CD4-positive, alpha-beta T cell treated with Interleukin-15 for 4 hours (primary cell): ENCODE data around the gene ZBTB21.

Experiments
- DNase-seq: peaks from one replicate; pipeline ENCODE4 v3.0.0-alpha.2; 2020; ENCODE audit warnings: low spot score

The ZBTB21 gene

GRCh38 chr21:42039911-42040351 lies 29.8 kb upstream of the ZBTB21 start:
- no peak for DNase-seq

- DNase-seq, result no peak
These were observed 29.3 kb upstream of the ZBTB21 start for GRCh38 chr21:42039470-42039901.

DNA sequence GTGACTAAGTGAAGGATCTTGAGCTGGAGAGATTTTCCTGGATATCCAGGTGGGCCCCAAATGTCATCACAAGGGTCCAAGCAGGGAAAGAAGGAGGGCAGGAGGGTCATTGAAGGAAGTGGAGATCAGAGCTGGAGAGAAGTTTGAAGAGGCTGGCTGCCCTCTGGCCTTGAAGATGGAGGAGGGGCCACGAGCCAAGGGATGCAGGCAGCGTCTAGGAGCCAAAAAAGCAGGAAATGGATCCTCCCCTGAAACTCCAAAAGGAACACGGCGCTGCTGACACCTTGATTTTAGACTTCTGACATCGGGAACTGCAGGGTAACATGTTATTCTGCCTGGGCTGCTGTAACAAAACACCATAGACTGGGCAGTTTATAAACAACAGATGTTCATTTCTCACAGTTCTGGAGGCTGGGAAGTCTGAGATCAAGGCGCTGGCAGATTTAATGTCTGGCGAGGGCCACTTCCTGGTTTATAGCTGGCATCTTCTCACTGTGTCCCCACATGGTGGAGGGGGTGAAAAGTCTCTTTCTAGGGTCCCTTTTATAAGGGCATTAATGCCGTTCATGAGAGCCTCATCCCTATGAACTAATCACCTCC lies 28.8 kb upstream of the ZBTB21 start:
- DNase-seq, result no peak

- DNase-seq, result no peak
These were observed 28.2 kb upstream of the ZBTB21 start for GRCh38 chr21:42038393-42038792.

DNA sequence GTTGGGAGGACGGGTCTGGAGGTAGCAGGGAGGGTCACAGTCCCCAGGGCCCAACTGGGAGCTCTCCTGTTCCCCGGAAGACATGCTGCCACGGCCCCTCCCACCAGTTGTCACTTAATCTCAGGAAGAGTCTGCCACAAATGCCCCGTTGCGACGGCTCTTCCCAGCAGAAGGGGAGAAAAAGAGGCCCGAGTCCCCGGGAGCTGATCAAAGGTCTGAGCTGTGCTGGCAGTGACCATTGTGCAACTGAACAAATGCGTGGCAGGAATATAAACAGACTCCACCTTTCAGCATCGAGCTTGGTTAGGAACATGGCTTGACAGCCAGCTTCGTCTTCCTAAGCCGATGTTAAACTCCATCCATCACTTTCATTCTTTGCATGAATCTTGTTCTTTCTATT lies 27.8 kb upstream of the ZBTB21 start:
- no peak for DNase-seq

GRCh38 chr21:42037516-42037915 lies 27.4 kb upstream of the ZBTB21 start:
- no peak for DNase-seq

- no peak for DNase-seq
These were observed 26.2 kb upstream of the ZBTB21 start for GRCh38 chr21:42036313-42036712.

- DNase-seq, result no peak
These were observed 22.8 kb upstream of the ZBTB21 start for GRCh38 chr21:42032968-42033367.

DNA sequence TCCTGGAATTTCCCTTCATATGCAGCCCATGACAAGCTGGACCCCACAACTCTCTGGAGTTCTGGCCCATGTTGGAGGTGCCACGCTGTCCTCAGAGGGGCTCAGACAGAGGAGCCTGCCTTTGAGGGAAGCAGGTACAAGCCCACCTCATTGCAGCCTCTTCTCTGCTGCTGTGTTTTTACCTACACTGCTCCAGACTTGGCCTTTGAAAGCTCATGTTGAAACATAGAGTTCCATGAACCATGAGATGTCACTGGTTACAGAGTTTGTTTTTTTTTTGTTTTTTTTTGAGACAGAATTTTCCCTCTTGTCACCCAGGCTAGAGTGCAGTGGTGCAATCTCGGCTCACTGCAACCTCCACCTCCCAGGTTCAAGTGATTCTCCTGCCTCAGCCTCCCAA lies 22.1 kb upstream of the ZBTB21 start:
- no peak for DNase-seq

- DNase-seq, result no peak
These were observed 21.7 kb upstream of the ZBTB21 start for GRCh38 chr21:42031816-42032215.

DNA sequence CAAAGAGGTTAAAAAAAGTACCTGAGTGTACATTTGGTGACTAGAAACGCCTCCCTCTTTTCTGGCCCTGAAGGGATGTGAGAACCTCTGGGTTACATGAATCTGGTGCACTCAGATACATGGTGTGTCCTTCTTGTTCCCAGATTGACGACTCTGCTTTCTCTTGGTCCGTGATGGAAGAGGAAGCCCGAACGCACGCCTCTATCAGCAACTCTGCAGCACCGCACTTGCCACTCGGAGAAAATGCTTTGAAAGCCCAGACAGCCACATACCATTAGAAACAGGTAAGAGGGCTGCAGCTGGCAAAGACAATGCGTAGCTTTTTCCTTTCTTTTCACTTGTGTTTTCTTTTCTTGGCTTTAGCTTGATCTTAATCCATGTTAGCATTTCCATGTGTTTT lies 21.1 kb upstream of the ZBTB21 start:
- DNase-seq, result no peak

- no peak for DNase-seq
These were observed 20.2 kb upstream of the ZBTB21 start for GRCh38 chr21:42030311-42030710.

DNA sequence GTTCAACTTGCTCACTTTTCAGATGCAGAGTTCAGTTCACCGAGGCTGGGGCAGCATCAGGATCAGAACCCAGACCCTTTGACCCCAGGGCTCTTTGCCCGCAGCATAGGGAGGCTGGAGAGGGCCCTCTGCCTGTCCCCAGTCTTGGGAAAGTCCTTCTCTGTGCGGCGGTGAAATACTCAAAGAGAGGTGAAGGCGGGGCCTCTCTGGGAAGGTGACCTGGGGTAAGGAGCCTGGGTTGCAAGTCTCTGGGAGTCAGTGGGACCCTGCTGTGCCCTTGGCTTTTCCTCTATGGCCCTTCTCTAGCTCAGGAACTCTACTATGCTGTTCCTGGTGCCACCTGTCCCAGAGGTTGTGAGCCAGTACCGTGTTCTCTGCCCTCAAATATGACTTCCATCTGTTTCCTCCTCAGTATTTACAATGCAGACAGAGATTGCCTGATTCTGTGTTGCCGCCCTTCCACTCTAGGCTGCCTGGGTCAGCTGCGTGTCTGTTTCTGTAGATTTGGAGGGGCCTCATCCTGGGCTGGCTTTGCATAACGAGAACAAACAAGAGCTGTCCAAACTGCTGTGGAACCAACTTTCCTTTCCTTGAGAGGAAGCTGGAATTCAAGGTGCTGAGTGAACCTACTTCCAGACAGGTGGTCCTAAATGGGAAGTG lies 18.7 kb upstream of the ZBTB21 start:
- no peak for DNase-seq

GRCh38 chr21:42027822-42028765 lies 17.9 kb upstream of the ZBTB21 start:
- DNase-seq, result no peak

DNA sequence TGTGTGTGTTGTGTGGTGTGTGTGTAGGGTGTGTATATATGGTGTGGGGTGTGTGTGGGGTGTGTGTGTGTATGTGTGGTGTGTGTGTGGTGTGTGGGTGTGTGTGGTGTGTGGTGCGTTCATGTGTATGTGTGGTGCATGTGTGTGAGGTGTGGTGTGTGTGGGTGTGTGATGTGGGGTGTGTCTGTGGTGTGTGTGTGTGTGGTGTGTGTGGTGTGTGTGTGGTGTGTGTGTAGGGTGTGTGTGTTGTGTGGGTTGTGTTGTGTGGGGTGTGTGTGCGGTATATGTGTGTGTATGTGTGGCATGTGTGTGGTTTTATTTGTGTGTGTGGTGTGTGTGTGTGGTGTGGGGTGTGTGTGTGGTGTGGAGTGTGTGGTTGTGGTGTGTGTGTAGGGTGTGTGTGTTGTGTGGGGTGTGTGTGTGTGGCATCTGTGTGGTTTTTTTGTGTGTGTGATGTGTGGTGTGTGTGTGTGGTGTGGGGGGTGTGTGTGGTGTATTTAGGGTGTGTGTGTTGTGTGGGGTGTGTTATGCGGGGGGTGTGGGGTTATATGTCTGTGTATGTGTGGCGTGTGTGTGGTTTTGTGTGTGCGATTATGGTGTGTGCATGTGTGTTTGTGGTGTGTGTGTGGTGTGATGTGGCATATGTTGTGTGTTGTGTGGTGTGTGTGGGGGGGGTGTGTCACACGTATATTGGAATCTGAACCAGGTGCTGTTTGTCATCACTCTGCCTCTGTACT lies 17.1 kb upstream of the ZBTB21 start:
- DNase-seq, result no peak

DNA sequence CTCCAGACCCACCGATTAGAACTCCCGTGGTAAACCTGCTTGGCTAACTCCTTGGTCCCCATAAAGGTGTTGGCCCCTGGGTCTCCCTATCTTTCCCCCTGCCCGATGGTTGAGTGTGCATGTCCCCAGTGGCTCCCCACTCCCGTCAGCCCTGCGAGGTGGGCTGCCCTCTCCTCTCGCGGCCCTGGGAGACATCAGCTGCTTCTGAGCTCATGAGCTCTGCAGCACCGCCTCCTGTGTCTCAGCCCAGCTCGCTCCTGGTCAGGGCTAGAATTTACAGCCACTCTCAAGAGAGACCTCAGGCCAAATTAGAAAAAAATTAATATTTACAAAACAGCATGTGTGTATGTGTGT lies 15.9 kb upstream of the ZBTB21 start:
- DNase-seq, result no peak

- no peak for DNase-seq
These were observed 15.4 kb upstream of the ZBTB21 start for GRCh38 chr21:42025376-42026081.

DNA sequence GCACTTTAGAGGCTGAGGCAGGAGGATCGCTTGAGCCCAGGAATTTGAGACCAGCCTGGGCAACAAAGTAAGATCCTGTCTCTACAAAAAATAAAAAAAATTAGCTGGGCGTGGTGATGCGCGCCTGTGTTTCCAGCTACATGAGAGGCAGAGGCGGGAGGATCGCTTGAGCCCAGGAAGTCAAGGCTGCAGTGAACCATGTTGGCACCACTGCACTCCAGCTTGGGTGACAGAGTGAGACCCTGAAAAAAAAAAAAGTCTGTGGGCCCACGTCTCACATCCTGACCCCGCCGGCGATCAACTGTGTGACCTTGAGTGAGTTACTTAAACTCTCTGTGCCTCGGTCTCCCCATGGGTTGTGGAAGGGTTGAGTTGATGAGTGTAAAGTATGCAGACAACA lies 12.7 kb upstream of the ZBTB21 start:
- DNase-seq, result no peak

DNA sequence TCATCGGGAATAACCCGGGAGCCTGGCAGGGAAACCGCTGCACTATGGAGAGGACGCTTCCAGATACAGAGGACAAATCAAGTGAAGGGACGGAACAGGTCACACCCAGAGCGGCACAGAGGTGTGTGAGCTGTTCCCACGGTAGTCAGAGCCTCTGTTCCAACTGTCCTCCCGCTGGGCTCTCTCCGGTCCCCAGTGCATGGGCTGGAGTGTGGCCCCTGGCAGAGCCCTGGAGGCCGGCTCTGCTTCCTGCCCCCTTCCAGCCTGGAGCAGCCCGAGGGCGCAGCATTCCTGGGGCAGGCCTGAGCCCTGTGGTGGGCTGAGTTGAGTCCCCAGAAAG lies 11.9 kb upstream of the ZBTB21 start:
- DNase-seq, result no peak

DNA sequence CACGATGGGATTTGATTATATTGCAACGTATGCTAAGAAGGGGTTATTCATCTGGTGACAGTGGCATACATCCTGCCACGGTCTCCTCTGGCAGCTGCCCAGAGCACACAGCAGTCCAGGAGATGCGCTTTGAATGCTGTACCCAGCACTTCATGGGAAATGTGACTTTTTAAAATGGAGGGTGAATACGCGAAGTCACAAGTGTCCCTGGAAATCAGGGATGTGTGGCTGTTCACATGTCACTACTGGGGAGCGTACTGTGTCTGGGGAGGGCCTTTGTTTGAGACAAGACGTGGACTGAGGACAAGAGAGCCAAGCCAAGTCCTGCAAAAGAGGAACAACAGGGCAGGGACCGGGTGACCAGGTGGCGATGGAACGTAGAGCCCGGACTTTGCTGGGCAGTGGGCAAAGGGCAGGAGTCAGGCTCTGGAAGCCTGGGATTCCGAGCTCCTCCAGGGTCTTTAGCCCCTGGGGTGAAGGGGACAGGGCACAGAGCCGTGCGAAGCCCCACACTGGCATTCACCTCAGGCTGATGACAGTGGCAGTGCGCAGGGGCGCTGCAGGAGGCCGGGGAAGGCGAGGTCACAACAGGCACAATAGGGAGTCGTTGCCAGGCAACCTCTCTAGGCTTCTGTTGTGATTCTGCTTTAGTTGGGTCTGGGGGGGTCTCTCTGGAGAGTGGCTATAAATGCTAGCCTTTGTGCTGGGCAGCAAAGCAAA lies 11.4 kb upstream of the ZBTB21 start:
- no peak for DNase-seq

- no peak for DNase-seq
These were observed 9.5 kb upstream of the ZBTB21 start for GRCh38 chr21:42019706-42020105.
